Astrocyte (in vitro differentiated cells and primary cell): ENCODE data around the gene FHIP1B. TPM values are rescaled to one million over a fixed set of nuclear protein-coding genes. Genes with fewer than 3 reads are reported as not detected.

Experiments used
- DNase-seq: peaks from one replicate; pipeline ENCODE4 v3.0.0-alpha.2; 2010; ENCODE audit warnings: low read depth
- FAIRE-seq: peaks from 2 replicates; lab custom pipeline; 2011; peaks lifted over from hg19 to GRCh38; lab: Jason Lieb, UNC
- H2AFZ ChIP-seq: 2 replicates; pipeline ENCODE4 v1.6.0; 2012; ENCODE audit warnings: low read depth, low read length, inconsistent platforms
- H3K27ac ChIP-seq: 2 replicates; pipeline ENCODE4 v1.5.1; 2011; ENCODE audit warnings: low read depth, low read length, inconsistent platforms
- H3K27me3 ChIP-seq: 2 replicates; pipeline ENCODE4 v1.6.0; 2011; ENCODE audit warnings: low read length, inconsistent platforms; ENCODE audit not compliant: insufficient read depth
- H3K36me3 ChIP-seq: 2 replicates; pipeline ENCODE4 v1.5.1; 2011; ENCODE audit warnings: low read length, inconsistent platforms; ENCODE audit not compliant: insufficient read depth
- H3K4me1 ChIP-seq: 2 replicates; pipeline ENCODE4 v1.5.1; 2011; ENCODE audit warnings: low read length, inconsistent platforms; ENCODE audit not compliant: insufficient read depth
- H3K4me2 ChIP-seq: 2 replicates; pipeline ENCODE4 v1.6.0; 2012; ENCODE audit warnings: low read length, inconsistent platforms
- H3K4me3 ChIP-seq: 2 replicates; pipeline ENCODE4 v1.5.1; 2011; ENCODE audit warnings: low read depth, mild to moderate bottlenecking, low read length, inconsistent platforms; ENCODE audit not compliant: insufficient read depth
- H3K79me2 ChIP-seq: 2 replicates; pipeline ENCODE4 v1.6.0; 2012; ENCODE audit warnings: mild to moderate bottlenecking, low read length, inconsistent platforms; ENCODE audit not compliant: insufficient read depth
- H3K9ac ChIP-seq: 2 replicates; pipeline ENCODE4 v1.6.0; 2012; ENCODE audit warnings: mild to moderate bottlenecking, low read length, inconsistent platforms
- H3K9me3 ChIP-seq: 2 replicates; pipeline ENCODE4 v1.5.1; 2012; ENCODE audit warnings: low read depth, mild to moderate bottlenecking, low read length, inconsistent platforms; ENCODE audit not compliant: insufficient read depth
- H4K20me1 ChIP-seq: 2 replicates; pipeline ENCODE4 v1.6.0; 2012; ENCODE audit warnings: low read length, inconsistent platforms; ENCODE audit not compliant: insufficient read depth
- H3K27ac Mint-ChIP-seq: one replicate; pipeline ENCODE4 v1.8.0; 2021; ENCODE audit warnings: mild to moderate bottlenecking, mixed read lengths; ENCODE audit not compliant: unreplicated experiment
- H3K27me3 Mint-ChIP-seq: one replicate; pipeline ENCODE4 v1.8.0; 2021; ENCODE audit warnings: low read depth, mixed read lengths; ENCODE audit not compliant: unreplicated experiment
- H3K36me3 Mint-ChIP-seq: one replicate; pipeline ENCODE4 v1.8.0; 2021; ENCODE audit warnings: low read depth, mixed read lengths; ENCODE audit not compliant: unreplicated experiment
- H3K4me1 Mint-ChIP-seq: one replicate; pipeline ENCODE4 v1.8.0; 2021; ENCODE audit warnings: low read depth, mixed read lengths; ENCODE audit not compliant: unreplicated experiment
- H3K4me3 Mint-ChIP-seq: one replicate; pipeline ENCODE4 v1.8.0; 2021; ENCODE audit warnings: mild to moderate bottlenecking, moderate library complexity, mixed read lengths; ENCODE audit not compliant: unreplicated experiment
- H3K9me3 Mint-ChIP-seq: one replicate; pipeline ENCODE4 v1.8.0; 2021; ENCODE audit warnings: mild to moderate bottlenecking, mixed read lengths; ENCODE audit not compliant: unreplicated experiment
- EZH2 ChIP-seq: IDR thresholded peaks from 2 replicates; pipeline ENCODE4 v1.6.1; 2012; ENCODE audit warnings: mild to moderate bottlenecking, low read length, inconsistent platforms; ENCODE audit not compliant: insufficient read depth
- total RNA-seq: library from RNA; stranded (reverse); gene quantifications from 2 replicates; pipeline ENCODE4 v1.2.1, GENCODE V29; 2021
- TF ChIP-seq, protein P1 (sequence below): IDR thresholded peaks from 2 replicates; pipeline ENCODE4 v1.5.1; 2011; ENCODE audit warnings: low read depth, mild to moderate bottlenecking, inconsistent platforms, low read length, moderate library complexity; ENCODE audit not compliant: insufficient read depth

Gene FHIP1B
- total RNA-seq, 1 donor from 2014 or later: 19.6 TPM

DNA sequence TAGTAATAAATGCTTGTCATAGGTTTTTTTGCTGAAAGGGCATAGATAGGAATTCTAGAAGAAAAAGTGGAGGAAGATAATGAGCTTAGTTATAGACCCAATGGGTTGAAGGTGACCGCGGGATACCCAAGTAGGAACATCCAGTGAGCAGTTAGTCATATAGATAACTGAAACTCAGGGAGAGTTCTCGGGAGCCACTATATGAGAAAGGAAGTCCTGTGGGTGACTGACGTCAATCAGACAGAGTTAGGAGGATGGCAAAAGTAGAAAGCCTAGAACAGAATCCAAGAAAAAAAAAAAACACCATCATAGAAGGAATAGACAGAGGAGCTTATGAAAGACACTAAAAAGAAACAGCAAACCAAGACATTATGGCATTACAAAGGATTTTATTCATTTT, 2.8 kb upstream of the FHIP1B start:
- Mint-ChIP-seq H3K4me1 (peaks cover 8% of the 10 kb centered on the region), H3K27ac (no peak overlapping the region), H3K36me3 (peaks cover 2% of the 10 kb centered on the region), H3K4me3 (no peak overlapping the region), H3K27me3 (peaks cover 4% of the 10 kb centered on the region), H3K9me3 (peaks cover 3% of the 10 kb centered on the region)
- DNase-seq: no peak
- Histone ChIP-seq H3K27me3 (no peaks in the 10 kb centered on the region), H3K27ac (no peak overlapping the region), H3K4me1 (peaks cover 6% of the 10 kb centered on the region), H3K4me2 (no peak overlapping the region), H3K4me3 (no peak overlapping the region), H2AFZ (no peak overlapping the region), H3K9ac (no peak overlapping the region), H3K9me3 (no peaks in the 10 kb centered on the region), H3K79me2 (peaks cover 22% of the 10 kb centered on the region), H4K20me1 (peaks cover 8% of the 10 kb centered on the region), H3K36me3 (no peaks in the 10 kb centered on the region)
- TF ChIP-seq, protein P1, sequence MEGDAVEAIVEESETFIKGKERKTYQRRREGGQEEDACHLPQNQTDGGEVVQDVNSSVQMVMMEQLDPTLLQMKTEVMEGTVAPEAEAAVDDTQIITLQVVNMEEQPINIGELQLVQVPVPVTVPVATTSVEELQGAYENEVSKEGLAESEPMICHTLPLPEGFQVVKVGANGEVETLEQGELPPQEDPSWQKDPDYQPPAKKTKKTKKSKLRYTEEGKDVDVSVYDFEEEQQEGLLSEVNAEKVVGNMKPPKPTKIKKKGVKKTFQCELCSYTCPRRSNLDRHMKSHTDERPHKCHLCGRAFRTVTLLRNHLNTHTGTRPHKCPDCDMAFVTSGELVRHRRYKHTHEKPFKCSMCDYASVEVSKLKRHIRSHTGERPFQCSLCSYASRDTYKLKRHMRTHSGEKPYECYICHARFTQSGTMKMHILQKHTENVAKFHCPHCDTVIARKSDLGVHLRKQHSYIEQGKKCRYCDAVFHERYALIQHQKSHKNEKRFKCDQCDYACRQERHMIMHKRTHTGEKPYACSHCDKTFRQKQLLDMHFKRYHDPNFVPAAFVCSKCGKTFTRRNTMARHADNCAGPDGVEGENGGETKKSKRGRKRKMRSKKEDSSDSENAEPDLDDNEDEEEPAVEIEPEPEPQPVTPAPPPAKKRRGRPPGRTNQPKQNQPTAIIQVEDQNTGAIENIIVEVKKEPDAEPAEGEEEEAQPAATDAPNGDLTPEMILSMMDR: no peak
- no peak for FAIRE-seq

DNA sequence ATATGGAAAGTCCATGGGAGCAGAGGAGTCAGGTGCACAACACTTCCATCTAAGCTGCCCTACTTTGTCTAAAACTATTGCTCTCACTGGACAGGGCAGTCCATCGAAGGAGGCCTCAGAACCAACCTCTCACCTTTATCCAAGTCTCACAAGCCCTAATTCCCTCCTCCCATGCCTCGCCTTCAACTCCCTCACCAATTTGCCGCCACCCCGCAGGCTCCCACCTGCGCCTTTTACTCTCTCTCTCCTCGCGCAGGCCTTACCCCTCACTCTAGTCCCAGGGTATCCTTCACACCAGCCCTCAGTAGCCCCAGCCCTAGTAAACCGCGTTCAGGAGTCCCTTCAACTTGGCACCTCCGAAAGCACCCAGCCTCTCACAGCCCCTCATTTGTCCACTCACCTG, 451 bp downstream of the FHIP1B start:
- H3K4me1 Mint-ChIP-seq: peaks cover 8% of the 10 kb centered on the region
- peak overlapping the region; percentile 99 for H2AFZ ChIP-seq
- peak overlapping the region; percentile 97 for H3K9ac ChIP-seq
- peak overlapping the region; percentile 77 for H3K27ac ChIP-seq
- peak overlapping the region; percentile 97 for H3K4me3 ChIP-seq
- peak overlapping the region; percentile 90 for H3K27ac Mint-ChIP-seq
- H3K27me3 Mint-ChIP-seq: no peaks in the 10 kb centered on the region
- peak overlapping the region; percentile 94 for H3K4me3 Mint-ChIP-seq
- no peak for TF ChIP-seq EZH2
- TF ChIP-seq, protein P1: no peak
- no peaks in the 10 kb centered on the region for H3K9me3 ChIP-seq
- peaks cover 2% of the 10 kb centered on the region for H3K9me3 Mint-ChIP-seq
- H4K20me1 ChIP-seq: peaks cover 30% of the 10 kb centered on the region
- no peak for DNase-seq
- FAIRE-seq: no peak
- H3K27me3 ChIP-seq: no peaks in the 10 kb centered on the region
- H3K36me3 Mint-ChIP-seq: no peaks in the 10 kb centered on the region
- H3K79me2 ChIP-seq: peaks cover 54% of the 10 kb centered on the region
- H3K4me2 ChIP-seq: peak overlapping the region; percentile 98
- H3K36me3 ChIP-seq: no peaks in the 10 kb centered on the region
- peaks cover 6% of the 10 kb centered on the region for H3K4me1 ChIP-seq

DNA sequence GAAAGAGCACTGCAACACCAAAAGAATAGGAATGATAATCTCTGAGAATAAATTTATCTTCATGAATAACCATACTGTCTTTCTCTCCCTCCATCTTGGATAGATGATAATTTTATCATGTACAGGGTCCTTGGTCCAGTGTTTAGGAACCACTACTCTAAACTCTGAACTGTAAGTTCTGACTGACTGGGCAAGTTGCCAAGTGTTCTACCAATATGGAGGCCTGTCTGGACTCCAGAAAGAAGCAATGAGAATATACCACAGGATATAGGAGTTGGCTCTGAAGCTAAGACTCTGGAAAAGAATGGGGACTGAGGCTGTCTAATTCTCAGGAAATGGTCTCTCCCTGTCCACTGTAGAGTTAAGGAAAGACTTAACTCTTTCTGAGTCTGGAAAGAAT, 1.5 kb downstream of the FHIP1B start:
- no peaks in the 10 kb centered on the region for H3K9me3 ChIP-seq
- peaks cover 36% of the 10 kb centered on the region for H4K20me1 ChIP-seq
- Mint-ChIP-seq H3K4me3 (peak overlapping the region; percentile 72), H3K27me3 (no peaks in the 10 kb centered on the region), H3K4me1 (peaks cover 8% of the 10 kb centered on the region), H3K27ac (no peak overlapping the region), H3K36me3 (no peaks in the 10 kb centered on the region), H3K9me3 (no peaks in the 10 kb centered on the region)
- H3K27ac ChIP-seq: no peak overlapping the region
- H3K4me1 ChIP-seq: peaks cover 6% of the 10 kb centered on the region
- TF ChIP-seq, protein P1: no peak
- TF ChIP-seq EZH2: no peak
- H3K79me2 ChIP-seq: peaks cover 63% of the 10 kb centered on the region
- no peaks in the 10 kb centered on the region for H3K27me3 ChIP-seq
- DNase-seq (no peak), FAIRE-seq (no peak)
- no peaks in the 10 kb centered on the region for H3K36me3 ChIP-seq
- H3K4me3 ChIP-seq: peak overlapping the region; percentile 1
- peak overlapping the region; percentile 98 for H3K4me2 ChIP-seq
- no peak overlapping the region for H3K9ac ChIP-seq
- H2AFZ ChIP-seq: no peak overlapping the region
